B cell (primary cell): Measurements from ENCODE around the gene GDPD3. TPM values are rescaled to one million over a fixed set of nuclear protein-coding genes. Genes with fewer than 3 reads are reported as not detected.
A peak's percentile ranks its signal among the peaks of the same experiment; 100 is the strongest.

Source experiments
- ATAC-seq: fragments of 200-7000 bp; cut with Tn5 transposase; one replicate; pipeline ENCODE4 v1.10.0; 2021; ENCODE audit warnings: low read depth, mild to moderate bottlenecking, moderate number of reproducible peaks, moderate library complexity
- CTCF ChIA-PET: fragments of 350-600 bp; sonication (Branson Sonifier 250); formaldehyde crosslinking; loops from one replicate; lab custom pipeline; 2021; ENCODE audit warnings: antibody characterized with exemption, inconsistent platforms; lab: Charles Lee
- POLR2A ChIA-PET: fragments of 350-600 bp; sonication (Branson Sonifier 250); formaldehyde crosslinking; loops from one replicate; lab custom pipeline; 2021; ENCODE audit warnings: antibody characterized with exemption; lab: Charles Lee
- DNase-seq: peaks from one replicate; pipeline ENCODE4 v3.0.0; 2013
- H2AFZ ChIP-seq: 2 replicates; pipeline ENCODE4 v1.6.1; 2012; ENCODE audit warnings: mild to moderate bottlenecking, low read depth, low read length; ENCODE audit not compliant: insufficient read depth, poor library complexity, severe bottlenecking
- H3K27ac ChIP-seq, 2 donors: 1 replicate in 1 of 2; 2 replicates in 1 of 2; pipeline ENCODE4 v1.5.1; 2012 to 2013; ENCODE audit warnings: low read length in 2 of 2, mild to moderate bottlenecking in 2 of 2, moderate library complexity in 1 of 2
- H3K27me3 ChIP-seq, 4 experiments: fragments of 200-600 bp in 1 of 4; sonication (generic) in 1 of 4; replicated peaks in 1 of 4; 1 replicate in 2 of 4; 2 replicates in 2 of 4; pipeline versions ENCODE4 v1.6.1 to v1.7.0; 2013 to 2016; ENCODE audit warnings: low read length in 3 of 4, mild to moderate bottlenecking in 2 of 4, mixed read lengths in 1 of 4, moderate library complexity in 1 of 4; ENCODE audit not compliant: insufficient read depth in 4 of 4, control insufficient read depth in 3 of 4; ENCODE audit errors: control extremely low read depth in 1 of 4
- H3K36me3 ChIP-seq, 2 experiments: replicated peaks in 1 of 2; 1 replicate in 1 of 2; 2 replicates in 1 of 2; pipeline versions ENCODE4 v1.6.1 to v1.7.1; 2013; ENCODE audit warnings: low read length in 1 of 2; ENCODE audit not compliant: insufficient read depth in 2 of 2, control insufficient read depth in 1 of 2; ENCODE audit errors: control extremely low read depth in 1 of 2, extremely low read depth in 1 of 2
- H3K4me1 ChIP-seq, 2 donors: fragments of 200-600 bp in 1 of 2; sonication (generic) in 1 of 2; 1 replicate in 1 of 2; 2 replicates in 1 of 2; pipeline versions ENCODE4 v1.5.1 to v1.6.1; 2013 to 2017; ENCODE audit warnings: low read length in 2 of 2; ENCODE audit not compliant: control insufficient read depth in 2 of 2, insufficient read depth in 2 of 2
- H3K4me2 ChIP-seq: replicated peaks from 2 replicates; pipeline ENCODE3; 2012; ENCODE audit warnings: mild to moderate bottlenecking, low read depth, low read length; ENCODE audit not compliant: poor library complexity, severe bottlenecking
- H3K4me3 ChIP-seq, 5 experiments: fragments of 200-600 bp in 1 of 5; sonication (generic) in 1 of 5; 1 replicate in 3 of 5; 2 replicates in 2 of 5; pipeline versions ENCODE4 v1.5.1 to v1.7.0; 2011 to 2016; ENCODE audit warnings: low read length in 4 of 5, mild to moderate bottlenecking in 4 of 5, low read depth in 2 of 5, control low read depth in 1 of 5, moderate library complexity in 1 of 5; ENCODE audit not compliant: insufficient read depth in 1 of 5; ENCODE audit errors: control extremely low read depth in 1 of 5, extremely low read depth in 1 of 5
- H3K79me2 ChIP-seq: fragments of 200-600 bp; sonication (generic); one replicate; pipeline ENCODE4 v1.6.0; 2016; ENCODE audit warnings: low read length; ENCODE audit not compliant: control insufficient read depth, insufficient read depth
- H3K9ac ChIP-seq: fragments of 200-600 bp; sonication (generic); 2 replicates; pipeline ENCODE4 v1.6.1; 2017; ENCODE audit warnings: mild to moderate bottlenecking, low read length, moderate library complexity
- H3K9me3 ChIP-seq, 3 donors: one replicate each; pipeline versions ENCODE4 v1.6.1 to v1.7.1; 2013; ENCODE audit warnings: low read length in 2 of 3; ENCODE audit not compliant: control insufficient read depth in 2 of 3, insufficient read depth in 1 of 3; ENCODE audit errors: control extremely low read depth in 1 of 3
- H4K20me1 ChIP-seq: 2 replicates; pipeline ENCODE4 v1.6.0; 2012; ENCODE audit warnings: mild to moderate bottlenecking, low read length; ENCODE audit not compliant: insufficient read depth, control insufficient read depth, poor library complexity, severe bottlenecking
- H3K27ac Mint-ChIP-seq: one replicate; pipeline ENCODE4 v1.8.0; 2021; ENCODE audit warnings: mixed read lengths
- H3K27me3 Mint-ChIP-seq: one replicate; pipeline ENCODE4 v1.8.0; 2021; ENCODE audit warnings: mixed read lengths
- H3K4me1 Mint-ChIP-seq: one replicate; pipeline ENCODE4 v1.8.0; 2021; ENCODE audit warnings: mixed read lengths
- H3K4me3 Mint-ChIP-seq: one replicate; pipeline ENCODE4 v1.8.0; 2021; ENCODE audit warnings: mixed read lengths
- H3K9me3 Mint-ChIP-seq: one replicate; pipeline ENCODE4 v1.8.0; 2022; ENCODE audit warnings: mixed read lengths; ENCODE audit not compliant: insufficient read depth
- EZH2 ChIP-seq: IDR thresholded peaks from 2 replicates; pipeline ENCODE4 v1.6.1; 2012; ENCODE audit warnings: borderline replicate concordance, low read depth, mild to moderate bottlenecking, moderate library complexity, low read length; ENCODE audit not compliant: insufficient read depth, poor library complexity, severe bottlenecking
- WGBS: methylation state at CpG from one replicate; pipeline ENCODE4 v1.1.5; 2013; ENCODE audit warnings: missing lambda C conversion rate; ENCODE audit not compliant: insufficient coverage; 5-methylcytosine and 5-hydroxymethylcytosine counted together
- intact Hi-C: fragments of 100-400 bp; cut with micrococcal nuclease; formaldehyde crosslinking; loops from one replicate; pipeline ENCODE4 v1.10.0; 2022
- polyA plus RNA-seq: library from polyadenylated mRNA; depleted of rRNA; stranded (reverse); fragments of >200 nt; gene quantifications from 2 replicates; pipeline ENCODE4 v1.2.3, GENCODE V29; 2012
- total RNA-seq, 2 donors: library from RNA; stranded (reverse); fragments of 120-200 nt in 1 of 2; gene quantifications; 1 replicate in 1 of 2; 2 replicates in 1 of 2; pipeline versions ENCODE4 v1.2.3 to v1.2.4, GENCODE V29; 2013 to 2022
- TF ChIP-seq, protein P1 (sequence below): fragments of 200-600 bp; IDR thresholded peaks from one replicate; pipeline ENCODE4 v1.8.0; 2022; ENCODE audit warnings: antibody characterized with exemption, mild to moderate bottlenecking

The GDPD3 gene
- total and polyA plus RNA-seq, 2 donors (not counting 1 experiment from before 2014, with no cell fraction given): 10.6 to 17.3 TPM

DNA sequence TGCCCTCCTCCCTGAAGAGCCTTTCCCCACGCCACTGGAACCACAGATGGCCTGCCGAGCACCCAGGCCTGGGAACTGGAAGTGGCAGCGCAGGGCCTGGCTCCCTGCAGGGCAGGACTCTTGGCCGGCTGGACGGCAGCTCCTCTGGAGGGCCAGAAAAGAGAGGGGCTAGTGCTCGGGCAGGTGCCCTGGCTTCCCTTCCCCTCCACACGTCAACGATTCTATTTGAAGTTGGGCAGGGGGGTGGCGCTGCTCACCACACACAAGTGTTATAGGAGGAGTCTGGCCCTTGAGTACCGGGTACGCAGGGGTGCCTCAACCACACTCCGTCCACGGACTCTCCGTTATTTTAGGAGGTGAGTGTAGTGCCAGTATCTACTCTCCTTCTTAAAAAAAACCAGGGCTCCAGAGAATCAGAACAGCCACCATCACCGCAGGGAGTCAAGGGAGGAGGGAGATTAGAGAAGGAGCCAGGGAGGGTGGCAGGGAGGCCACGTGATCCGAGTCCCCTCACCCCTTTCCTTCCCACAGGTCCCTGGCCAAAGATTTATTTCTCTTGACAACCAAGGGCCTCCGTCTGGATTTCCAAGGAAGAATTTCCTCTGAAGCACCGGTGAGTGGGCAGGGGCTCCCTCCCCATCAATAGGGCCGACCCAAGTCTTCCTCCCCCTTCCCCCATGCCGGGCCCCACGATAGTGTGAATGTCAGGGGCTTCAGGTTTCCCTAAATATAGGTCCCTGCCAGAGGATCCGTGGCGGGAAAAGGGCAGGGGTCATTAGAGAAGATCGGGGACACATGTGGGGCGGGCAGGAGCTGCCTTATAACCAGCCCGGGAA lies 49.2 kb downstream of the GDPD3 start:
- Mint-ChIP-seq H3K27me3 (no peaks in the 10 kb centered on the region), H3K9me3 (no peaks in the 10 kb centered on the region), H3K4me1 (peaks cover 31% of the 10 kb centered on the region), H3K4me3 (peak overlapping the region; percentile 100), H3K27ac (peak overlapping the region; percentile 99)
- Histone ChIP-seq H3K79me2 (peaks cover 51% of the 10 kb centered on the region), H2AFZ (peak overlapping the region; percentile 96), H3K4me1 (peaks cover 16 to 40% of the 10 kb centered on the region in 2 donors), H3K9ac (peak overlapping the region; percentile 73), H3K36me3 (peaks cover 9 to 21% of the 10 kb centered on the region in 2 experiments), H4K20me1 (peaks cover 30% of the 10 kb centered on the region), H3K27ac (peak overlapping the region; percentile 82 to 88), H3K27me3 (no peaks in the 10 kb centered on the region), H3K4me3 (peak overlapping the region; percentile 73 to 96 (median 87)), H3K4me2 (peak overlapping the region; percentile 95), H3K9me3 (no peaks in the 10 kb centered on the region)
- ATAC-seq (peak; percentile 39), DNase-seq (peak; percentile 84)
- 2% methylated on average over 11 of the region's 27 CpGs for WGBS
- intact Hi-C loops: loop anchor here (2.0 to 10.0 kb wide), 4 partner anchors 59 to 631 kb away; partner anchors contain the start of genes HIRIP3, MAPK3, MYL11 and SRCAP
- POLR2A ChIA-PET: interaction anchor here (0.6 to 3.0 kb wide), 9 partner anchors 28 to 1078 kb away, joined by 3 to 61 read pairs (median 5); partner anchors contain the start of genes CORO1A, TBX6, YPEL3 and ZNF48
- TF ChIP-seq, protein P1, sequence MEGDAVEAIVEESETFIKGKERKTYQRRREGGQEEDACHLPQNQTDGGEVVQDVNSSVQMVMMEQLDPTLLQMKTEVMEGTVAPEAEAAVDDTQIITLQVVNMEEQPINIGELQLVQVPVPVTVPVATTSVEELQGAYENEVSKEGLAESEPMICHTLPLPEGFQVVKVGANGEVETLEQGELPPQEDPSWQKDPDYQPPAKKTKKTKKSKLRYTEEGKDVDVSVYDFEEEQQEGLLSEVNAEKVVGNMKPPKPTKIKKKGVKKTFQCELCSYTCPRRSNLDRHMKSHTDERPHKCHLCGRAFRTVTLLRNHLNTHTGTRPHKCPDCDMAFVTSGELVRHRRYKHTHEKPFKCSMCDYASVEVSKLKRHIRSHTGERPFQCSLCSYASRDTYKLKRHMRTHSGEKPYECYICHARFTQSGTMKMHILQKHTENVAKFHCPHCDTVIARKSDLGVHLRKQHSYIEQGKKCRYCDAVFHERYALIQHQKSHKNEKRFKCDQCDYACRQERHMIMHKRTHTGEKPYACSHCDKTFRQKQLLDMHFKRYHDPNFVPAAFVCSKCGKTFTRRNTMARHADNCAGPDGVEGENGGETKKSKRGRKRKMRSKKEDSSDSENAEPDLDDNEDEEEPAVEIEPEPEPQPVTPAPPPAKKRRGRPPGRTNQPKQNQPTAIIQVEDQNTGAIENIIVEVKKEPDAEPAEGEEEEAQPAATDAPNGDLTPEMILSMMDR: peak; percentile 67
- TF ChIP-seq EZH2: no peak
- CTCF ChIA-PET: interaction anchor here (0.5 to 2.0 kb wide), 9 partner anchors 13 to 352 kb away, joined by 3 to 28 read pairs (median 4); partner anchors contain the start of gene TBX6
